Measurements from ENCODE around the gene CDC42. TPM values are rescaled to one million over a fixed set of nuclear protein-coding genes. Genes with fewer than 3 reads are reported as not detected.

CDC42 gene
- total RNA-seq, 2 experiments from 2014 or later, result 264 to 273 TPM

- CTCF ChIA-PET, result no interaction called here
- POLR2A ChIA-PET, result no interaction called here
These were observed 84.7 kb downstream of the CDC42 start for GRCh38 chr1:22137004-22137720.

GRCh38 chr1:22139066-22139594 is 86.6 kb downstream of the CDC42 start:
- ChIA-PET CTCF (interaction anchor here (0.6 to 1.4 kb wide), 2 partner anchors 54 to 278 kb away, joined by 3 to 5 read pairs; no protein-coding TSS in a partner anchor), POLR2A (no interaction called here)

- ChIA-PET POLR2A (no interaction called here), CTCF (interaction anchor here (0.6 to 1.4 kb wide), 3 partner anchors 8 to 277 kb away, joined by 3 to 5 read pairs (median 3); no protein-coding TSS in a partner anchor)
These were observed 87.3 kb downstream of the CDC42 start for GRCh38 chr1:22139817-22140216.

Other genes with a start within 250 kb of the CDC42 start
- not detected for gene LDLRAD2, start 240.4 kb upstream of the CDC42 start, total RNA-seq
- 1 to 10 TPM; 1.7 to 2.3 TPM for gene HSPG2, start 115.4 kb upstream of the CDC42 start, total RNA-seq
- gene CELA3B, start 75.7 kb upstream of the CDC42 start, total RNA-seq, result not detected
- not detected for gene CELA3A, start 51.1 kb upstream of the CDC42 start, total RNA-seq
- not detected for gene WNT4, start 90.4 kb downstream of the CDC42 start, total RNA-seq

All from activated CD8-positive, alpha-beta memory T cell treated with anti-CD3 and anti-CD28 coated beads for 36 hours (primary cell).